Loucy (cell line): ENCODE results near the gene PDZRN3.

Experiments
- H2AFZ ChIP-seq: fragments of 200-600 bp; sonication (generic); 2 replicates; pipeline ENCODE4 v1.6.0; 2016; ENCODE audit warnings: antibody characterized with exemption, mild to moderate bottlenecking, low read length, moderate library complexity
- H3F3A ChIP-seq: fragments of 200-600 bp; 2 replicates; pipeline ENCODE4 v1.6.0; 2016; ENCODE audit warnings: antibody characterized with exemption, low read depth, mild to moderate bottlenecking
- H3K27me3 ChIP-seq: fragments of 200-600 bp; sonication (generic); 2 replicates; pipeline ENCODE4 v1.6.1; 2014; ENCODE audit warnings: low read length, mild to moderate bottlenecking; ENCODE audit not compliant: insufficient read depth, poor library complexity, severe bottlenecking
- H3K36me3 ChIP-seq: fragments of 200-600 bp; sonication (generic); 2 replicates; pipeline ENCODE4 v1.6.1; 2016; ENCODE audit warnings: low read length; ENCODE audit not compliant: insufficient read depth
- H3K4me1 ChIP-seq: fragments of 200-600 bp; sonication (generic); 2 replicates; pipeline ENCODE4 v1.5.1; 2014; ENCODE audit warnings: low read length, mild to moderate bottlenecking; ENCODE audit not compliant: insufficient read depth, poor library complexity, severe bottlenecking
- H3K4me2 ChIP-seq: fragments of 200-600 bp; sonication (generic); 2 replicates; pipeline ENCODE4 v1.6.0; 2014; ENCODE audit warnings: antibody characterized with exemption, low read length, low read depth, mild to moderate bottlenecking; ENCODE audit not compliant: poor library complexity, severe bottlenecking
- H3K4me3 ChIP-seq: fragments of 200-600 bp; sonication (generic); 2 replicates; pipeline ENCODE4 v1.5.1; 2014; ENCODE audit warnings: low read length, mild to moderate bottlenecking, mixed read lengths; ENCODE audit not compliant: poor library complexity, severe bottlenecking
- H3K79me2 ChIP-seq: fragments of 200-600 bp; sonication (generic); 2 replicates; pipeline ENCODE4 v1.6.1; 2014; ENCODE audit warnings: low read length; ENCODE audit not compliant: insufficient read depth
- H3K9ac ChIP-seq: fragments of 200-600 bp; sonication (generic); 2 replicates; pipeline ENCODE4 v1.6.0; 2014; ENCODE audit warnings: mild to moderate bottlenecking, low read depth, low read length, moderate library complexity; ENCODE audit not compliant: poor library complexity, severe bottlenecking
- H3K9me2 ChIP-seq: fragments of 200-600 bp; sonication (generic); replicated peaks from 2 replicates; pipeline ENCODE4 v1.6.1; 2016; ENCODE audit warnings: low read depth, low read length, mixed read lengths
- H3K9me3 ChIP-seq: fragments of 200-600 bp; sonication (generic); 2 replicates; pipeline ENCODE4 v1.6.1; 2014; ENCODE audit warnings: mild to moderate bottlenecking, antibody characterized with exemption, low read length, low read depth; ENCODE audit not compliant: insufficient read depth
- H4K20me1 ChIP-seq: fragments of 200-600 bp; sonication (generic); 2 replicates; pipeline ENCODE4 v1.6.0; 2014; ENCODE audit warnings: antibody characterized with exemption, low read length, mild to moderate bottlenecking; ENCODE audit not compliant: insufficient read depth, poor library complexity, severe bottlenecking
- CTCF ChIP-seq: fragments of 200-600 bp; sonication (generic); conservative IDR thresholded peaks from 2 replicates; pipeline ENCODE4 v1.5.1; 2014; ENCODE audit warnings: mild to moderate bottlenecking, antibody characterized with exemption, low read length
- EZH2phosphoT487 ChIP-seq: fragments of 200-600 bp; IDR thresholded peaks from 2 replicates; pipeline ENCODE4 v1.6.1; 2018; ENCODE audit warnings: antibody characterized with exemption, mild to moderate bottlenecking, moderate library complexity, borderline replicate concordance

The PDZRN3 gene

GRCh38 chr3:73431183-73431900 is 193.4 kb downstream of the PDZRN3 start:
- Histone ChIP-seq H3F3A (no peaks in the 10 kb centered on the region), H2AFZ (0 out of 2 replicates have a peak overlapping the region, but pooled peaks have one; percentile 19), H3K79me2 (no peaks in the 10 kb centered on the region), H3K9me2 (no peaks in the 10 kb centered on the region), H3K27me3 (no peaks in the 10 kb centered on the region), H4K20me1 (no peaks in the 10 kb centered on the region), H3K4me2 (no peak overlapping the region), H3K9ac (peak overlapping the region; percentile 12), H3K36me3 (no peaks in the 10 kb centered on the region), H3K9me3 (no peaks in the 10 kb centered on the region), H3K4me1 (peaks cover 28% of the 10 kb centered on the region), H3K4me3 (no peak overlapping the region)
- TF ChIP-seq CTCF (no peak), EZH2phosphoT487 (no peak)

- H3K4me3 ChIP-seq, result no peak overlapping the region
- no peaks in the 10 kb centered on the region for H3K79me2 ChIP-seq
- H3K9me2 ChIP-seq, result no peaks in the 10 kb centered on the region
- H3K36me3 ChIP-seq, result no peaks in the 10 kb centered on the region
- H3K9me3 ChIP-seq, result no peaks in the 10 kb centered on the region
- no peaks in the 10 kb centered on the region for H3F3A ChIP-seq
- H3K27me3 ChIP-seq, result no peaks in the 10 kb centered on the region
- H3K4me2 ChIP-seq, result no peak overlapping the region
- no peak overlapping the region for H2AFZ ChIP-seq
- H3K9ac ChIP-seq, result no peak overlapping the region
- H4K20me1 ChIP-seq, result no peaks in the 10 kb centered on the region
- TF ChIP-seq CTCF, result no peak
- no peak for TF ChIP-seq EZH2phosphoT487
- H3K4me1 ChIP-seq, result peaks cover 32% of the 10 kb centered on the region
Observed at GRCh38 chr3:73427048-73427706, 197.6 kb downstream of the PDZRN3 start.

GRCh38 chr3:73426606-73427005 is 198.1 kb downstream of the PDZRN3 start:
- no peak overlapping the region for H3K9ac ChIP-seq
- no peak overlapping the region for H3K4me3 ChIP-seq
- no peaks in the 10 kb centered on the region for H3F3A ChIP-seq
- no peaks in the 10 kb centered on the region for H3K36me3 ChIP-seq
- H4K20me1 ChIP-seq, result no peaks in the 10 kb centered on the region
- H3K4me2 ChIP-seq, result no peak overlapping the region
- H3K4me1 ChIP-seq, result peaks cover 27% of the 10 kb centered on the region
- no peaks in the 10 kb centered on the region for H3K9me3 ChIP-seq
- no peaks in the 10 kb centered on the region for H3K9me2 ChIP-seq
- no peaks in the 10 kb centered on the region for H3K79me2 ChIP-seq
- H3K27me3 ChIP-seq, result no peaks in the 10 kb centered on the region
- TF ChIP-seq EZH2phosphoT487 (no peak), CTCF (no peak)
- H2AFZ ChIP-seq, result no peak overlapping the region
